K562 (cell line): Measurements from ENCODE around the gene FAM228A. TPM values are rescaled to one million over a fixed set of nuclear protein-coding genes. Genes with fewer than 3 reads are reported as not detected.

Experiments used
- ATAC-seq: fragments of 200-7000 bp; cut with Tn5 transposase; 3 replicates; pipeline ENCODE4 v1.9.1; 2020; ENCODE audit warnings: moderate library complexity
- BruUV-seq: library from RNA; stranded (reverse); fragments of 400-500 nt; replicated peaks from 2 replicates; lab custom pipeline; 2021; lab: Mats Ljungman, UMichigan
- CTCF ChIA-PET: fragments of 300-600 bp; formaldehyde crosslinking; extraction: SDS; loops from one replicate; lab custom pipeline; 2021; ENCODE audit warnings: low intra/inter-chr PET ratio; lab: Yijun Ruan, JAX
- POLR2A ChIA-PET: fragments of 300-600, 350-650 bp; sonication (Branson Sonifier 250); formaldehyde crosslinking; extraction: SDS; loops from one replicate; lab custom pipeline; 2021; ENCODE audit warnings: antibody characterized with exemption, inconsistent platforms; lab: Yijun Ruan, JAX
- DNase-seq, 4 experiments: peaks; one replicate each; pipeline versions ENCODE4 v3.0.0 to v3.0.0-alpha.2; 2011 to 2018; ENCODE audit warnings: low spot score in 3 of 4, mixed read lengths in 3 of 4; ENCODE audit errors: extremely low read depth in 1 of 4
- FAIRE-seq: peaks from 2 replicates; lab custom pipeline; 2011; peaks lifted over from hg19 to GRCh38; lab: Jason Lieb, UNC
- H2AFZ ChIP-seq: 2 replicates; pipeline ENCODE4 v1.6.0; 2011; ENCODE audit warnings: low read depth, low read length, control low read depth, inconsistent platforms
- H3K27ac ChIP-seq: fragments of 200-600 bp; 3 replicates; pipeline ENCODE4 v1.8.0; 2011; ENCODE audit warnings: low read depth, mild to moderate bottlenecking, control low read depth, inconsistent platforms, low read length, moderate library complexity, mixed read lengths; ENCODE audit errors: extremely low read depth
- H3K27me3 ChIP-seq, 2 experiments: fragments of 300-600 bp in 1 of 2; 2 replicates in 1 of 2; 3 replicates in 1 of 2; pipeline versions ENCODE4 v1.6.0 to v1.8.0; 2011; ENCODE audit warnings: inconsistent platforms in 2 of 2, low read length in 2 of 2, mild to moderate bottlenecking in 1 of 2, mixed read lengths in 1 of 2, moderate library complexity in 1 of 2; ENCODE audit not compliant: control insufficient read depth in 2 of 2, insufficient read depth in 2 of 2
- H3K36me3 ChIP-seq: fragments of 300-600 bp; 3 replicates; pipeline ENCODE4 v1.8.0; 2011; ENCODE audit warnings: mild to moderate bottlenecking, low read length, inconsistent platforms; ENCODE audit not compliant: control insufficient read depth, insufficient read depth
- H3K4me1 ChIP-seq, 2 experiments: fragments of 200-600 bp in 1 of 2; replicated peaks in 1 of 2; 2 replicates in 1 of 2; 3 replicates in 1 of 2; pipeline versions ENCODE4 v1.5.1 to v1.8.0; 2011; ENCODE audit warnings: inconsistent platforms in 2 of 2, low read length in 2 of 2, mild to moderate bottlenecking in 1 of 2, mixed read lengths in 1 of 2, moderate library complexity in 1 of 2; ENCODE audit not compliant: control insufficient read depth in 2 of 2, insufficient read depth in 2 of 2
- H3K4me2 ChIP-seq: 2 replicates; pipeline ENCODE4 v1.6.1; 2011; ENCODE audit warnings: low read length, control low read depth, inconsistent platforms, mixed read lengths; ENCODE audit not compliant: insufficient read depth
- H3K4me3 ChIP-seq: fragments of 200-600 bp; sonication (generic), shearing (Covaris generic); 2 replicates; pipeline ENCODE4 v1.5.1; 2016; ENCODE audit warnings: control low read depth, inconsistent platforms
- H3K79me2 ChIP-seq: fragments of 200-600 bp; 3 replicates; pipeline ENCODE4 v1.8.0; 2011; ENCODE audit warnings: low read length, inconsistent platforms; ENCODE audit not compliant: control insufficient read depth, insufficient read depth
- H3K9ac ChIP-seq, 2 experiments: 2 replicates each; pipeline versions ENCODE4 v1.6.0 to v1.6.1; 2011; ENCODE audit warnings: low read depth in 2 of 2, low read length in 2 of 2, control low read depth in 1 of 2, inconsistent platforms in 1 of 2, mild to moderate bottlenecking in 1 of 2, mixed read lengths in 1 of 2; ENCODE audit not compliant: insufficient read depth in 1 of 2
- H3K9me1 ChIP-seq: one replicate; pipeline ENCODE4 v1.6.0; 2011; ENCODE audit warnings: inconsistent platforms, mild to moderate bottlenecking, low read length, moderate library complexity; ENCODE audit not compliant: control insufficient read depth, insufficient read depth
- H3K9me3 ChIP-seq: replicated peaks from 2 replicates; pipeline ENCODE4 v1.5.1; 2011; ENCODE audit warnings: low read depth, low read length, inconsistent platforms; ENCODE audit not compliant: control insufficient read depth, insufficient read depth
- H4K20me1 ChIP-seq: replicated peaks from 2 replicates; pipeline ENCODE4 v1.6.1; 2011; ENCODE audit warnings: low read length, inconsistent platforms, mixed read lengths; ENCODE audit not compliant: control insufficient read depth, insufficient read depth
- ARID4B ChIP-seq: sonication (generic); formaldehyde crosslinking; IDR thresholded peaks from 2 replicates; pipeline ENCODE4 v1.8.0; 2022; ENCODE audit warnings: mild to moderate bottlenecking, missing genetic modification reagents
- ATF1 ChIP-seq, 2 experiments: fragments of 450-650 bp in 1 of 2; IDR thresholded peaks; 2 replicates each; pipeline ENCODE4 v1.6.1; 2016; ENCODE audit warnings: missing compliant biosample characterization in 1 of 2, missing genetic modification characterization in 1 of 2
- BRF1 ChIP-seq: IDR thresholded peaks from 3 replicates; pipeline ENCODE4 v1.6.1; 2011; ENCODE audit warnings: borderline replicate concordance, mild to moderate bottlenecking; ENCODE audit not compliant: insufficient read length; ENCODE audit errors: extremely low read depth
- ERF ChIP-seq: fragments of 450-650 bp; formaldehyde crosslinking; IDR thresholded peaks from 2 replicates; pipeline ENCODE4 v1.4.0; 2020; ENCODE audit warnings: mild to moderate bottlenecking, mixed read lengths
- HNRNPK ChIP-seq: fragments of 200-400 bp; formaldehyde crosslinking; IDR thresholded peaks from one replicate; pipeline ENCODE4 v1.6.1; 2018; ENCODE audit warnings: mild to moderate bottlenecking, low read depth, low read length; ENCODE audit not compliant: poor library complexity, severe bottlenecking
- HSF4 ChIP-seq: fragments of 250-450 bp; sonication (Bioruptor Pico); IDR thresholded peaks from 2 replicates; pipeline ENCODE4 v2.1.2; 2022; ENCODE audit warnings: mild to moderate bottlenecking, moderate library complexity, borderline replicate concordance
- IRF2 ChIP-seq: sonication (generic); formaldehyde crosslinking; IDR thresholded peaks from 2 replicates; pipeline ENCODE4 v1.8.1; 2022; ENCODE audit warnings: mild to moderate bottlenecking, missing genetic modification reagents
- MAX ChIP-seq: sonication (generic); formaldehyde crosslinking; IDR thresholded peaks from 2 replicates; pipeline ENCODE4 v1.9.0; 2022; ENCODE audit warnings: mild to moderate bottlenecking, missing genetic modification reagents
- RNF219 ChIP-seq: fragments of 250-450 bp; sonication (Bioruptor Pico); IDR thresholded peaks from 2 replicates; pipeline ENCODE4 v1.5.0; 2022; ENCODE audit warnings: mild to moderate bottlenecking
- TEAD1 ChIP-seq, 2 experiments: fragments of 450-650 bp in 1 of 2; sonication (generic) in 1 of 2; formaldehyde crosslinking; IDR thresholded peaks; 2 replicates each; pipeline versions ENCODE4 v1.4.0 to v1.8.0; 2020 to 2022; ENCODE audit warnings: mild to moderate bottlenecking in 2 of 2, missing genetic modification reagents in 1 of 2
- TEAD2 ChIP-seq: fragments of 450-650 bp; IDR thresholded peaks from 2 replicates; pipeline ENCODE4 v1.6.1; 2016; ENCODE audit warnings: missing genetic modification characterization, control low read depth, missing compliant biosample characterization
- WGBS: fragments of 100-300 bp; shearing (Covaris generic); methylation state at CpG from one replicate; pipeline ENCODE4 v1.1.6; 2016; ENCODE audit warnings: low coverage, mixed read lengths; ENCODE audit not compliant: insufficient coverage; ENCODE audit errors: missing lambda C conversion rate; 5-methylcytosine and 5-hydroxymethylcytosine counted together
- in situ Hi-C: fragments of 300-500 bp; cut with MboI; formaldehyde crosslinking; loops from 4 replicates; pipeline ENCODE4 v1.15.0; 2018; ENCODE audit warnings: inconsistent platforms, mixed read lengths
- intact Hi-C: fragments of 100-400 bp; cut with micrococcal nuclease; formaldehyde crosslinking; loops from 2 replicates; pipeline ENCODE4 v1.14.2; 2022
- polyA plus RNA-seq, 8 experiments: library from polyadenylated mRNA; depleted of rRNA in 4 of 8; stranded (reverse) in 5 of 8; unstranded in 3 of 8; fragments of >200 nt; fragmentation: Nextera tagmentation in 2 of 8; fragmentation: Illumina TruSeq in 1 of 8; extraction: Ambion mirVana in 2 of 8; extraction: Trizol in 1 of 8; gene quantifications; 2 replicates each; pipeline versions ENCODE4 v1.2.1 to v1.2.3, GENCODE V29; 2011 to 2014; ENCODE audit warnings: inconsistent platforms in 1 of 8, missing spikeins in 1 of 8
- total RNA-seq, 7 experiments: library from RNA; depleted of rRNA in 6 of 7; stranded (reverse); fragments of >200 nt in 6 of 7; fragmentation: Illumina TruSeq in 2 of 7; extraction: Trizol in 2 of 7; gene quantifications; 2 replicates each; pipeline versions ENCODE4 v1.2.1 to v1.2.3, GENCODE V29; 2011 to 2021; ENCODE audit warnings: low replicate concordance in 1 of 7

Gene FAM228A
- total and polyA plus RNA-seq, 9 of the 15 experiments (the other 6 are each of a cell fraction or from before 2014, with no cell fraction given): not detected

- TF ChIP-seq BRF1 (no peak), RNF219 (CRISPR knock-in tag) (no peak), ATF1 (CRISPR knock-in tag; IDR thresholded peaks at IDR 0.05) (no peak), ATF1 (tag; IDR thresholded peaks at IDR 0.05) (no peak)
Observed at GRCh38 chr2:24207359-24207758, 32.5 kb downstream of the FAM228A start (continued).

- peaks cover 0 to 3% of the 10 kb centered on the region in 2 experiments; a peak in 1 of 5 replicates for H3K4me1 ChIP-seq
- H4K20me1 ChIP-seq: no peaks in the 10 kb centered on the region
- H3K27me3 ChIP-seq: no peaks in the 10 kb centered on the region
- no peak overlapping the region for H2AFZ ChIP-seq
- in situ Hi-C loops (no loop called here), intact Hi-C loops (no loop called here)
- no peak for ATAC-seq
- H3K9me3 ChIP-seq: no peaks in the 10 kb centered on the region
- no peak overlapping the region; a peak in 1 of 4 replicates for H3K9ac ChIP-seq
- ChIA-PET CTCF (no interaction called here), POLR2A (interaction anchor here (2.0 kb wide), 1 partner anchor 9 kb away, joined by 6 read pairs; no protein-coding TSS in a partner anchor)
- no peak overlapping the region for H3K4me3 ChIP-seq
- H3K27ac ChIP-seq: no peak overlapping the region
- no peak for DNase-seq
- TF ChIP-seq ARID4B (CRISPR knock-in tag) (no peak), IRF2 (CRISPR knock-in tag) (no peak), ERF (CRISPR knock-in tag) (no peak), HNRNPK (no peak), HSF4 (CRISPR knock-in tag) (no peak), TEAD2 (no peak), TEAD1 (CRISPR knock-in tag; IDR thresholded peaks at IDR 0.05) (no peak), MAX (CRISPR knock-in tag) (no peak)
- no peak overlapping the region for H3K4me2 ChIP-seq
- H3K9me1 ChIP-seq: no peaks in the 10 kb centered on the region
- no TSS peak for BruUV-seq
- FAIRE-seq: no peak
- H3K79me2 ChIP-seq: no peaks in the 10 kb centered on the region
- H3K36me3 ChIP-seq: no peaks in the 10 kb centered on the region
- 58% methylated on average over 16 of the region's 16 CpGs for WGBS
Observed at GRCh38 chr2:24208490-24208889, 33.6 kb downstream of the FAM228A start.
